Fibroblast of skin of back (primary cell): ENCODE measurements around the gene FUT7.
"Not testable (repeated sequence)": the region's sequence is repeated elsewhere in the genome, so short reads cannot be mapped to it uniquely, and the experiment has no call there.

Experiments used
- DNase-seq: peaks from one replicate; pipeline ENCODE4 v3.0.0-alpha.2; 2013

Gene FUT7

GRCh38 chr9:137066096-137066861 lies 34.4 kb upstream of the FUT7 start:
- DNase-seq, result no peak

GRCh38 chr9:137065336-137065967 lies 33.6 kb upstream of the FUT7 start:
- DNase-seq, result no peak

- no peak for DNase-seq
Observed at GRCh38 chr9:137064880-137065164, 32.9 kb upstream of the FUT7 start.

- DNase-seq, result peak; percentile 34
Observed at GRCh38 chr9:137064027-137064879, 32.4 kb upstream of the FUT7 start.

GRCh38 chr9:137063311-137064026 lies 31.6 kb upstream of the FUT7 start:
- DNase-seq, result no peak

GRCh38 chr9:137062798-137063197 lies 30.9 kb upstream of the FUT7 start:
- DNase-seq, result not testable (repeated sequence)

- no peak for DNase-seq
Observed at GRCh38 chr9:137062384-137062783, 30.5 kb upstream of the FUT7 start.

- DNase-seq, result no peak
Observed at GRCh38 chr9:137058521-137059234, 26.8 kb upstream of the FUT7 start.

GRCh38 chr9:137057545-137057944 lies 25.7 kb upstream of the FUT7 start:
- DNase-seq, result no peak

- DNase-seq, result no peak
Observed at GRCh38 chr9:137056739-137057415, 25.0 kb upstream of the FUT7 start.

- peak; percentile 28 for DNase-seq
Observed at GRCh38 chr9:137055385-137056364, 23.8 kb upstream of the FUT7 start.

GRCh38 chr9:137054932-137055384 lies 23.1 kb upstream of the FUT7 start:
- DNase-seq, result no peak

- DNase-seq, result no peak
Observed at GRCh38 chr9:137053944-137054931, 22.4 kb upstream of the FUT7 start, which contains the start of gene ENTPD2. ENTPD2 (minus strand) TSS chr9:137054061; CDS start chr9:137053997, 64 bp downstream.

- DNase-seq, result no peak
Observed at GRCh38 chr9:137052998-137053943, 21.4 kb upstream of the FUT7 start.

GRCh38 chr9:137052293-137052692 lies 20.4 kb upstream of the FUT7 start:
- DNase-seq, result no peak

GRCh38 chr9:137051145-137051724 lies 19.3 kb upstream of the FUT7 start:
- no peak for DNase-seq

GRCh38 chr9:137050570-137050969 lies 18.7 kb upstream of the FUT7 start:
- DNase-seq, result no peak
